GM21737 (cell line): Measurements from ENCODE around the gene COX6A1.
"Not testable (repeated sequence)": the region's sequence is repeated elsewhere in the genome, so short reads cannot be mapped to it uniquely, and the experiment has no call there.

Source experiments
- ATAC-seq: cut with Tn5 transposase; IDR thresholded peaks from one replicate; pipeline ENCODE4 v1.9.1; 2021; ENCODE audit warnings: mild to moderate bottlenecking, moderate library complexity; ENCODE audit not compliant: unreplicated experiment

Gene COX6A1

GRCh38 chr12:120466560-120467315 lies 28.8 kb downstream of the COX6A1 start:
- no peak for ATAC-seq

- ATAC-seq, result no peak
Measured at GRCh38 chr12:120467439-120467838, 29.5 kb downstream of the COX6A1 start.

DNA sequence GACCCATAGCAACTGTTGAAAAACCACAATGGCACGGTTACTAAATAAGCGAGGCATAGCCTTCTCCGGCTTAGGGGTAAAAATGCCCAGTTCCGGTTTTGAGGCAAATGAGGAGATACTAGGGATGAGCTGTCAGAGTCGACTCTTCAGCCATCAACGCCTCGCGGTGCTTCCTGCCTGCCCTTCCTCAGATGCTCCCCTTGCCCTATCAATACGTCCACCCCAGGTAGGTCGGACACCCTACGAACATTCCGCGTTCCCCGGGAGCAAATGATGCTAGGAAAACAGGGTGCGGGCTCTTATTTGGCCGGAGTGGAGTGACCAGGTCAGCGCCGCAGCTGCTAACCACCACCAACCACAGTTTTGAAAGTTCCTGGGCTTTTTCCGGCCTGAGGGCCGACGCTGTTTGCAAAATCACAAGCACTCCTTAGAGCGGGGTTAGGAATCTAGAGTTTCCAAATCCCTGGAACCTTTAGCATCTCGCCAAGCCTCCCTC lies 30.5 kb downstream of the COX6A1 start:
- no peak for ATAC-seq

- peak; percentile 17 for ATAC-seq
Measured at GRCh38 chr12:120468821-120469449, 31.0 kb downstream of the COX6A1 start.

DNA sequence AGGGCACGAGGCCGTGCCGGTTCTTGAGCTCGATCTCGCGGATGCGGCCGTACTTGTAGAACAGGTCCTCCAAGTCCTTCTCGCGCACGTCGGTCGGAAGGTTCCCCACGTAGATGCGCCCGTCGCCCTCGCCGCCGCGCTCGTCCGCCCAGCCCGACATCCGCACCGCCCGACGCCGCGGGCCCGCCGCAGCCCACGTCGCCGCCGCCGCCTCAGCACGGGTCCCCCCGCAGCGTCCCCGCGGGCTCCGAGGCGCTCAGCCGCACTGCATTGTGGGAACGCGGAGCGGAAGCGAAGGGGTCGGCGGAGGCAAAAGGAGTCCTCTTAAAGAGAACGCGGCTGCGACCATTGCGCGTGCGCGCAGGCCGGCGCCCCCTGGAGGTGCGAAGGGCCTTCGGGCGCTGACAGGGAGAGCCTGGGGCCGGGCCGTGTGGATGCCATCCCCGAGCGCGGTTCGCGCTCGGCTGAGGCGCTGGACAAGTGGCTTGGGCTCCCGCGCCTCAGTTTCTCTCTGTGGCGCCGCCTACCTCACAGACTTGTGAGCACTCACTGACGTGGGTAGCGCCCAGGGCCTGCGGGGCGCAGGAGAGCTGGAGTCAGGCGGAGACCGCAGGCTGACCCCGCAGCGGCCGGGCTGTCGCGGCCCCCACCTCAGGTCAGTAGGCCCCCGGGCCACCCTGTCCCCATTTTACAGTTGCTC lies 31.7 kb downstream of the COX6A1 start, which contains the start of gene SRSF9:
Gene SRSF9, minus strand, starts transcription at position 299 of the 700 bp plus-strand sequence. Its CDS starts 139 bp downstream, at position 160.
- ATAC-seq, result peak; percentile 83

- peak; percentile 15 for ATAC-seq
Measured at GRCh38 chr12:120470150-120470784, 32.4 kb downstream of the COX6A1 start.

DNA sequence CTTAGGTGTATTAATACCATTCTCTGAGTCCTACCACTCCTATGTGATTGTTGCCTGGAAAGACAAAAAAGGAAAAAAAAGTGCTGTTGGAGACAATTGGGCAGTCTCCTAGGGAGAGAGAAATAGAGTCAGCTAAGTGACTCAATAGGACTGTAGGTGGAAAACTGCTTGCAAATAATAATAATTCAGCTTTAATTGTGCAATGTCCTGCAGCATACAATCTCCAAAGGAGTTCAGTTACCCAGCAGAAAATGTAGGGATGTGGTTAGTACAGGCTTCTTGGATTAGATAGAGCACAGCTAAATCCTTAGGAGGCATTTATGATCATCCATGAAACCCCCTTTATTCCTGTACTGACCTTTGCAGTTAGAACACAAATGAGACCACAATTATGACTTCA lies 34.6 kb downstream of the COX6A1 start:
- no peak for ATAC-seq

GRCh38 chr12:120473807-120474615 lies 36.1 kb downstream of the COX6A1 start:
- ATAC-seq, result no peak

- ATAC-seq, result no peak
Measured at GRCh38 chr12:120474616-120474960, 36.7 kb downstream of the COX6A1 start.

GRCh38 chr12:120475643-120476042 lies 37.7 kb downstream of the COX6A1 start:
- no peak for ATAC-seq

DNA sequence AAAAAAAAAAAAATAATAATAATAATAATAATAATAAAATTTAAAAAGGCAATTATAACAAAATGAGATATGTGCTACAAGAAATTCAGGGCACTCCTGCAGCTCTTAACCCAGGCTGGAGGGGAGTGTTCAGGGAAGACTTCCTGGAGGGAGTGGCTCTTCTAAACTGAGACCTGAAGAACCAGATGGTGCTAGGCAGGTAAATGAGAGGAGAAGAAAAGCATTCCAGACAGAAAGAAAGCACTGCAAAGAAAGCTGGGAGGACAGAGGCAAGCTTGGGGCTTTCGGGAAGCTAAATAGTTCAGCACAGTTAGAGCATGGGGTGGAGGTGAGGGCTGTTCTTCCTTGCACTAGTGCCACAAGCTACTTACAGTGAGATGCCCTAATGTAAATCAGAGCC lies 41.5 kb downstream of the COX6A1 start:
- ATAC-seq, result no peak

GRCh38 chr12:120480211-120480610 lies 42.3 kb downstream of the COX6A1 start:
- ATAC-seq, result no peak

DNA sequence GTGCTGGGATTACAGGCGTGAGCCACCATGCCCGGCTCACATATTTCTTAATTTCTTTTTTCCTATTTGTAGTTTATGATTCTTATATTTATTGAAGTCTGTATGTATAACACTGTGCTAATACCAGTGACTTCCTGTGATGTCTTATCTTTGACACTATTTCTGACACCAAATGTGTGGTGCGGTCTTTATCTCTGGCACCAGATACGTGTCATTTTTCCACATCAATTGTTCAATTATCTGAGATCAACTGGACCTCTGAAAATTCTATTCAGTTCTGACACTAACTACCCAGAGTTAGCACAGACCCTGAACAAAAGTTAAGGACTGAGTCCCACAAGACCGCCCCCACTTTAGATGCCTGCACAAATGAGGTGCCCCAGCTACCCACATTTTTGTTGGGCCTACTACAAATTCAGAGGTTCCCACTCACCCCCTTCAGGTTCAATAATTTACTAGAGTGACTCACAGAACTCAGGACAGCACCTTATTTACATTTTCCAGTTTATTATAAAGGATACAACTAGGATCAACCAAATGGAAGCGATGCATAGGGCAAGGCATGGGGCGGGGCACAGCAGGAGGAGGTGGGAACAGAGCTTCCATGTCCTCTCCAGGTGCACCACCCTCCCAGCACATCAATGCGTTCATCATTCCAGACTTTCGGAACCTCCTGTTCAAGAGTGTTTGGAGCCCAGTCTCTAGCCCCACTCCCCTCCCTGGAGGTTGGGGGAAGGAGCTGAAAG lies 43.3 kb downstream of the COX6A1 start:
- ATAC-seq, result no peak

DNA sequence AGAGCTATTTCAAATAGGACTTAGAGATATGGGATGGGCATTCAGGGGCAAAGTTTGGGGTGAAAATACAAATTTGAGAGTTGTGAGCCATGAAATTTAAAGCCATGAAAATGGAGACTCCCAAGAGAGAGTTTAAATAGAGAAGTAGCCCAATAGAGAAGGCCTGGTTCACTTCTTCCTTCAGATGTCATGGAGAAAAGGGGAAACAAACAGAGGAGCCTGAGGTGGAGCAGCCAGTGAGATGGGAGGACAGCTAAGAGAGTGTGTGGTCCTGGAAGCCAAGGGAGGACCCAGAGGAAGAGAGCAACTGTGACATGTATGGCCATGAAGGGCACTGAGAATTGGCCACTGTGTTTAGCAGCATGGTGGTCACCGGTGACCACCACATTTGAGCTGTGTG lies 45.7 kb downstream of the COX6A1 start:
- no peak for ATAC-seq

DNA sequence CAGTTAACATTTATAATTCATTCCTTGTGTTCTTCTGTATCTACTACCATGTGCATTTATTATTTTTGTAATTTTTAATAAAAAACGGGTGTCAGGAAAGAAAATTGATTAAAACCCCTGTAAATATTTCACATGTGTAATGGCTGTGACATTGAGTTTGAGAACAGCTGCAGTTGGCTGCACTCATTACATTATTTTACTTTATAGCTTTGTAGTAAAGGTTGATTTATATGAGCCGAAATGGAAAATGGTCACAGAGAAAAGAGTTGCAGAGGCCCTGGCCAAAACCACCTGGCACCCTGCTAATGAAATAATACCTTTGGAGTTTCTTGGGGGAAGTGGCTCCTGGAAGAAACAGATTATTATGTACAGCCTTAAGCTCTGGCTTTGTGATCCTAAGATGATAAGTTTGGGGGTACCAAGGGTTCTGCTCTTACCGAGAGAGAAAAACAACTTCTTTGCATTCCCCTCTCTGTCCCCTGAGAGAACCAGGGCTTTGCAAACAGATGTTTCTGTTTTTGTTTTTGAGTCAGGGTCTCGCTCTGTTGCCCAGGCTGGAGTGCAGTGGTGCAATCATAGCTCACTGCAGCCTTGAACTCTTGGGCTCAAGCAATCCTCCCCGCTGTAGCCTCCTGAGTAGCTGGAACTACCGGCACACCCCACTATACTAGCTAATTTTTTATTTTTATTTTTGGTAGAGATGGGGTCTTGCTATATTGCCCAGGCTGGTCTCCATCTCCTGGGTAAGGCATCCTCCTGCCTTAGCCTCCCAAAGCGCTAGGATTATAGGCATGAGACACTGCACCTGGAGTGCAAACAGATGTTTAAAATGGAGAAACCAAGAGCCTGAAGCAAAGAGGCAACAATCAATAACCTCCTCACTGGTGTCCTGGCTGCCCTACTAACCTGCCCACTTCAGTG lies 48.3 kb downstream of the COX6A1 start:
- ATAC-seq, result no peak

GRCh38 chr12:120487552-120487951 lies 49.6 kb downstream of the COX6A1 start:
- ATAC-seq, result not testable (repeated sequence)

DNA sequence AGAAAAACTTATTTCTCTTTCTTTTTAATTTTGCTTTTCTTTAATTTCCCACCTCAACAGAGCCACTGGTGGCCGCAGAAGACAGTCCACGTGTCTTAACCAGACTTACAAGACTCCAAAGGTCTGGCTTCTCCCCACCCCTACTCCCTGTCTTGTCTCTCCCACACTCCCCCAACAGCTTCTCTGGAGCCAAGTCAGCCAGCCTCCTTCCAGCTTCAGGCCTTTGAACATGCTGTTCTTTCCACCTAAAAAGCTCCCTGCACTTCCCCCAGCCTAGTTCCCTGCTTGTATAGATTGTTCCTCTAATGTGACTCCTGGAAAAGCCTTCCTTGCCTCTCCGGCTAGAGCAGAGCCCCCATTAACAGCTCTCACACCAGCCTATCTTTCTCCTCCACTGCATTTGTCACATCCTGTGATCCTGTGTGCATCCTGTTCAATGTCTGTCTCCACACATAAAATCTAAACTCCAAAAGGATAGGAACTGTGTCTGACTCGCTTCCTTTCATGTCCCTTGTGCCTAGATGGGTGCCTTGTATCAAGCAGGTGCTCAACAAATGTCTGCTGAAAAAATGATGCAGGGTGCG lies 50.2 kb downstream of the COX6A1 start:
- ATAC-seq, result no peak

- ATAC-seq, result no peak
Measured at GRCh38 chr12:120489018-120489417, 51.1 kb downstream of the COX6A1 start.
